GM18858 (cell line): Measurements from ENCODE around the gene GNAQ.
A peak's percentile ranks its signal among the peaks of the same experiment; 100 is the strongest.

Experiments
- ATAC-seq: cut with Tn5 transposase; IDR thresholded peaks from one replicate; pipeline ENCODE4 v1.9.1; 2021; ENCODE audit not compliant: unreplicated experiment

GNAQ gene

GRCh38 chr9:77851882-77852595 is 179.6 kb downstream of the GNAQ start:
- no peak for ATAC-seq

- no peak for ATAC-seq
Measured at GRCh38 chr9:77848897-77849296, 182.7 kb downstream of the GNAQ start.

DNA sequence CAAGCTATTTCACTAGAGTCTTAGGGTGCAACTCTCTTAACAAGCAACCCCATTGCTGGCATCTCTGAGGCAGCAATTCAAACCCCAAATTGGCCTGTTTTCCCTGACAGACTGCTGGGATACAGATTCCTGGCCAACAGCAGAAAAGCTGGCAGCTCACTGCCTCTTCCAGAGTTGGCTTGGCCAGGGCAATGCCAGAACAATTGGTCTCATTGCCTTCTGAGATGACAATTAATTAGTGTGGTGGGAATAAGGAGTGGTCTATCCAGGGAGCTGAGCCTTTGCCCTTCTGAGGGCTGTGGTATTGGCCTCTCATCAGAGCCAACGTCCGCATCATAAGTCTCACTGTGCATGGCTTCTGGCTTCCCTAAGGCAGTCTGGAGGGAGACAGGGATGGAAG is 183.2 kb downstream of the GNAQ start:
- ATAC-seq, result no peak

GRCh38 chr9:77847626-77848025 is 184.0 kb downstream of the GNAQ start:
- ATAC-seq, result no peak

DNA sequence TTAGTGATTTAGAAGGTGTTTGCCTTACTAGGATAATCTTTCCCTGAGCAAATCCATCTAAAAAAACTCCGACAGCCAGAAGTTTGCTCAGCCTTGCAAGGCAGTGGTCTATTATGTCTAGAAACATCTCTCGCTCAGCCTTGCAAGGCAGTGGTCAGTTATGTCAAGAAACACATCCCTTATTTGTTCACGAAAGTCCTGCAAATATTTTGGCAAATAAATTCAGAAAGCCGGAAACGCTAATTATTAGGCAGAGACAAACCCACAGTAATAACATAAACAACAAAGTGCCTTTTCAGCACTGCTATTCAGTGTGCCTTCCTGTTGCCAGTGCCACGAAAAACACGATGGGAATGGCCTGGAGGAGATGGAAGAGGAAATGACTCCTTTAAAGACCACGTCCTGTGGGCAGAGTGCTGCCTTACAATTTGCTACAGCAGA is 184.5 kb downstream of the GNAQ start:
- ATAC-seq, result no peak

DNA sequence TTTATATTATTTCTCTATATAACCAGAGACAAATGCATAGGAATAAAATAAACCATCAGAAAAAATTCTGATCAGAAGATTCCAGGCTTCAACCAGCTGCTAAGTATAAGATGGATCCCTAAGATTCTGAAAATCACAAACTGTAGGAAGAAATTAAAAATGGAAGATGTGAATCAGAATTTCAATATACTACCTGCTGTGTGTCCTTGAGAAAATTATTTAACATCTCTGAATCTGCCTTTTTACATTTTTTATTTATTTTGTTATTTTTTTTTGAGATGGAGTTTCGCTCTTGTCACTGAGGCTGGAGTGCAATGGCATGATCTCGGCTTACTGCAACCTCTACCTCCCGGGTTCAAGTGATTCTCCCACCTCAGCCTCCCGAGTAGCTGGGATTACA is 187.2 kb downstream of the GNAQ start:
- ATAC-seq, result no peak

DNA sequence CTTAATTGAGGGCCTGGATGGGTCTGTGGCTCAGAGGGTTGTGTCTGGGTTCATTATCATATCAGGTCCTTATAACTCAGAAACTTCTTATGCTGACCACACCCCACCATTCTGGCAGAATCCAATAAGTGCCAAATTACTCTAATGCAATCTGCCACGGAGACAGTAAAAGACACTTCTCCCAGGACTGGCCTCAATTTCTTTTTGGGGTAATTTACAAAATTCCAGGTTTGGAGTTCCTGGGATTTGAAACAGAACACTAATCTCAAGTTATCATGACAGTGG is 187.8 kb downstream of the GNAQ start:
- no peak for ATAC-seq

DNA sequence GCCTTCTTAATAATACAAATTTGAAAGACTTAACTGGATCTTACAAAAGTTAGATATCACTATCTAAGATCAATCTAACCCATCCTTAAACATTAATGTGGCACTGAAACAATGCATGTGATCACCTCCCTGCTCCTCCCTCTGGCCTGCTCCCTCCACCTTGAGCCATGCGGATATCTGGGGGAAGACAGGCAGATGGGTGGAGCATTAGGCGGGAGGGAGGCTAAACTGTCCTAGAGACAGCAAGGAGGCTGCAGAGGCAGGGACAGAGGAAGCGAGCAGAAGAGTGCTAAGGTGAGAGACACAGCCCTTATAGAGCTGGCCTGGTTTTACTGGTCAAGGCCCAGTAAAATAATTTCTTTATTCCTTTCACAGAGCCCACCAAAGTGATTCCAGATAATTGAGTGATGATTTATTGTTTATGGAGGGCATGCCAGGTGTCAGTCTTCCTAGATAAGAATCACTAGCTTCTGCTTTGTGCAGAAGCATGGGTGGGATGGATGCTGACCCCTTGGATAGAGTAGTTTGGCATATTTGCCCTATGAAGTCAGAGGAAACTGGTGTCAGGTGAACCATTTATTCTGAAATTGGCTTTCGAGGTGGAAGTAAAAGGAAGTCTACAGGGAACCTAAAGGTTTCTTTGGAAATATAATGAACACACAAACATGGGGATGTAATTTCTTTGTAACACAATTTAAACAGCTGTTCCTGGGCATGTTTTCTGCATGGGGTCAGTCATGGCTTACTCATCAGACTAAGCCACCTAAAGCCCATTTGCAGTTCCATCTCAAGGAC is 188.3 kb downstream of the GNAQ start:
- no peak for ATAC-seq

DNA sequence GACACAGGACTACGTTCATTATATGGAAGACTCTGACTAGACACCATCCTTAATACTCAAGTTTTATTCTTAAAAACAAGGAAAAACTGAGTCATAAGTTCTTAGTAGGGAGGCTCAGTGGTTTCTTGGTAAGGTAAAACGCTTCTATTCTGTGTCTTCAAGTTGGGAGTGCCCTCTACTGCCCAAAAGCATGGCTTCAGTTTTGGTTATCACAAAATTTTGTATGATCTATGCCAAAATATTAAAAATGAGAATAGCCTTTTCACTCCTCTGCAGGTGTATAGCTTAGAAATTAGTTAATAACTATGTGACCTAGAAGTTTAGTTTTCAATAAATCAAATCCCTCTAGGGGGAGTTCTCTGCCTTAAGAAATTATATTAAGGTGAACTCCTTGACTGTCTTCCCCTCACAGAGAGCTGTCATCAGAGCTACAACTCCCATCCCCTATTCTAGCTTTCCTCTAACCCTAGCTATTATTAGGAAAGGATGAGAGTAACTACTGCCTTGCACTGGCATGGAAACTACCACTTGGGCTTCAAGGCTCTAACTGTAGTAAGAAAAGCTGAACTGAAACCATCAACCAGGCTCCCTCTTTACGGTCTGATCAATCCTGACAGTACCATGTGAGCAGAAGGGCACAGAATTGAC is 189.7 kb downstream of the GNAQ start:
- peak; percentile 87 for ATAC-seq

DNA sequence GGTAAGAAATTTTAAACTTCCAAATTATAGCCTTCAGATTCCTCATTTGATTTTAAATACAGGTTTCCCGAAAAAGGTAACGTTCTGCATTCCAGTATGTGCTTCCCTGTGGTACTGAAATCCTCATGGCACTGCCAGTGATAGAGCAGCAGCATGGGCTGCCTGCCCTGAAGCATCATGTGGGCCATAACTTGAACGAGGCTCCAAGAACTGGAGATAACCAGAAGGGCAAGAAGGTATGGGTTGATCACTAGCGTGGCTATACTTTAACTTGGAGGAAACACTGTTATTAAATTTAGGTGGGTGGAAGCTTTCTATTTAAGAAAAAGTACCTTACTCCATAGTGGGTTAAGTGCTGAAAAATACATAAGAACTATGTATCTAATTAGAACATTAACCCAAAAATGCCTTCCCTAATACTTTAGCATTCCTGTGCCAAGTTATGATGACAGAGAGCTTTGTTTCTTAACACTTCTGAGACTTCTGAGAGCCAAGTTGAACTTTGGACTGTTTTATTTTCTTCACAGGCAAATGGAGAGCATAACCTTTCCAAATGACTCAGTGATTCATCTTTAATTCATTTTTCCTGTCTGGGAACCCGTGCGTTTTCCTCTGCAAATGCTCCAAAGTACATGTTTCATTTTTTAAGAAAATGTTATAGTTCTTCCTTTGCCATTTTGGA is 192.0 kb downstream of the GNAQ start:
- ATAC-seq, result no peak

GRCh38 chr9:77838986-77839385 is 192.6 kb downstream of the GNAQ start:
- no peak for ATAC-seq

DNA sequence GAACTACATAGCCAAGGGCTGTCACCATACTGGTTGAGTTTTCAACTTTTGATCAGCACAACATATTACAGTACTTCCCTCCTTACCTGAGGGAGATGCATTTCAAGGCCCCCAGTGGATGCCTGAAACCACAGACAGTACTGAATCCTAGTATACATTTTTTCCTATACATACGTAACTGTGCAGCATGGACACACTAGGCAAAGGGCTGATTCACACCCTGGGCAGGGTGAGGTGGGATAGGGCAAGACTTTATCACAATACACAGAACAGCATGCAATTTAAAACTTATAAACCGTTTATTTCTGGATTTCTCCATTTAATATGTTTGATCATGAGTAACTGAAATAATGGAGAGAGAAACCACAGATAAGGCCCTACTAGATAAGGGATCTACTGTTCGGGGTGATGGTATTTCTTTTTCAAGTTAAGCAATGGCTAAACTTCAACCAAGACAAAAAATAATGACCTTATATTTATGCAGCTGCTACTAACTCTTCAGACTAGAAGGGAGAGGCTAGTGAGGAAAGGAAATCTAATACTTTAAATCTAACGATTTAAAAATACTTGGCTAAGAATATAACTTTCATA is 196.6 kb downstream of the GNAQ start:
- no peak for ATAC-seq

- no peak for ATAC-seq
Measured at GRCh38 chr9:77833561-77834429, 197.8 kb downstream of the GNAQ start.

DNA sequence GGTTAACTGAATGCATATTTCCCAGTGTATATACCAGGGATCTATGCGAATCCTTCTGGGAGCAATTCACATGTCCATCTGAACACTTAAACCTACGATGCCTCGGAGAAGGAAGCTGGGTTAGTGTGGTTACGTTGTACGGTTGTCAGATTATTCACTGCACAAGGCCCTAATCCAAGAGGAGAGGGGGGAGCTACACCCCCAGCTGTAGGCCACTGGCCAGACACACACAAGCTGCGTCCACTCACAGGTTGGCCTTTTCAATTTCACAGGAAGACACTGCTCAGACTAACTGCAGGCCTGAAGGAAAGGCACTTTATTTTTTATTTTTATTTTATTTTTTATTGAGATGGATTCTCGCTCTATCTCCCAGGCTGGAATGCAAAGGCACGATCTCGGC is 199.0 kb downstream of the GNAQ start:
- ATAC-seq, result no peak

DNA sequence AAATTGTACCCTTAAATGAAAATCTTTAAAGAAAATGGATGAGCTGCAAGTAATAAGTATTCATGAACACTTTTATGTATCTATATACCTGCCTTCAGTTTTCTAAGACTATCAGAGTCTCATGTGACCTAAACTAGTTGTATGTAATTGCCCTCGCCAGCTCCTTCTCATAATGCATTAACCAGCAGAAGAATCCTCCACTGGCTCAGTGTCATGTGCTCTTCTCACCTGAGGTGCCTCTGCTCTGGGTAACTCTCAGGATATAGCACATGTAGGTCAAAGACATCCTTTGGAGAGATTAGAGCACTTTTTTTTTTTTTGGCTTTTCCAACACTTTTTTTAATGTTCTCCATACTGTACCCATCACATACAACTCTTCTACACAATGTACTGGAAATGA is 199.8 kb downstream of the GNAQ start:
- no peak for ATAC-seq

DNA sequence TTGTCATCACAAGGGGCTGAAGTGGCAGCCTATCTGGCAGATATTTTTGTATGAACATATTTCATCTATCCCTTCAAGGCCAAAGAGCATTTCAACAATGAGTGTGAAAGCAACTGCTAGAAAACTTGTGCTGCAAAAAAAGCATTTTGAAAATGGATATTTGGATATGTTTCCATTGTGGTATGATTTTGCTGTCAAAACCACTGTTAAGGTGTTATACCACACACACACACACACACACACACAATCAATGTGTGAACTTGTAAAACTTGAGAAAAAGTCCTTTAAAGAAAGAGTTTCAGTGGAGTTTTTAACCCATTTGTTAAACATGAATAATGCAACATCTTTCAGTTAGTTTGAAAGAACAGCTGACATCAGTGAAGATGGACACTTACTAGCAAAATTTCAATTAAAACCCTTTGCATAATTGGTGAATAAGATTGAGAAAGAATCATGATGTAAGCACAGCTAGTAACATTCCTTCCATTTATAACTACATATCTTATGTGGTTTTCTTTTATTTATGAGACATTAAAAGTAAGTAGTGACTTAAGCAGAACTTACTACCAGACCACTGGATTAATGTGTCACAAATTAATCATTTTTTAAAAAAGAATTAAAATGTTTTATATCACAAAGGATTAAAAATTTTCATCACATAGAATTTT is 200.9 kb downstream of the GNAQ start:
- ATAC-seq, result no peak

DNA sequence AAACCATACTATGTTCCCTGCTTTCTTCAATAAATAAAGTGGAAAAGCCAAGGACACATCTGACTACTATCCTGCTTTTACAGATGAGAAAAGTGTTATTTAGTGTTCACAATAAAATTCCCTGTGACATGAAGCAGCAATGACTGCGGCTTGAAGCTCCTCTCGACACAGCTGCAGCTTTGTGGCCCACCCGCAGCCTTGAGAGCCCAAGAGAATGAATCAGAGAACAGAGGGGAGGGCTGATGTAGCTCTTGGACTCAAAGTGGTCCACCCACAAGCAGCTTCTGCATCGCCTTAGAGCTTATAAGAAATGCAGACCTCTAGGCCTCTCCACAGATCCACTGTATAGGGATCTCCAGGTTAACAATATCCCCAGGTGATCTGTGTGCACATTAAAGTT is 202.2 kb downstream of the GNAQ start:
- ATAC-seq, result no peak

DNA sequence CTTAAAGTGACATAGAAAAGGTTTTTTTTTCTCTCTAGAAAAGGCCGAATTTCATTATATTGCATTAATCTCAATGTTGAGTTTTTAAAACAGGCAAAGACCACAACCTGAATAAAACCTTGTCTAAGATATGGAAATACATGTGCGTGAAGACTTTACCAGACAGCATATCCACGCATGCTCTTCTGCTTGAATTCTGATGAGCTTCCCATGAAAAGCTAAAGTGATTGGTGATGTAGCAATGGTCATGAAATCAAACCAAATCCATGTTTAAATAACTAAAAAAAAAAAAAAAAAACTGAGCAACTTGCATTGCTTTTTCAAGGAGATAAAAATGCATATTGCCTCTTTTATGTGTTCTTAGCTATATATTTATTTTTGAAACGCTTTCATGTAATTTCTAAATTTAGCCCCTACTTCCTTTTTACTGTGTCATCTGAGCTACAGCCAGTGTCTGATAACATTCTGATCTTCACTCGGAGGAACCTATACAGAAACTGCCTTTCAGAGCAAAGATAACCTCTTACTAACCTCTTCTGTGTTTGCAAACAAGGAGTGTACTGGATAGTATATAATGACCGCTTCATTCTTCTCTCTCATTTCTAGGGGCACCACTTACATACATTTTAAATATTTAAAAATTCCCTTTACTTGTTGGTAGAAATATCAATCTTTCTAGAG is 204.4 kb downstream of the GNAQ start:
- peak; percentile 79 for ATAC-seq

GRCh38 chr9:77826621-77827020 is 205.0 kb downstream of the GNAQ start:
- no peak for ATAC-seq
